SU-DHL-6 (cell line): ENCODE results near the gene MAPK10.

ENCODE experiments used
- H2AFZ ChIP-seq: fragments of 200-600 bp; sonication (generic); 2 replicates; pipeline ENCODE4 v1.6.1; 2014; ENCODE audit warnings: low read depth, mild to moderate bottlenecking, moderate library complexity, mixed read lengths, antibody characterized with exemption, low read length; ENCODE audit not compliant: severe bottlenecking
- H3F3A ChIP-seq: fragments of 200-600 bp; shearing (Covaris generic); 2 replicates; pipeline ENCODE4 v1.6.0; 2016; ENCODE audit warnings: antibody characterized with exemption, mild to moderate bottlenecking; ENCODE audit not compliant: insufficient read depth
- H3K27ac ChIP-seq: fragments of 200-600 bp; sonication (generic); 2 replicates; pipeline ENCODE4 v1.5.1; 2016; ENCODE audit warnings: low read depth, mild to moderate bottlenecking, low read length, moderate library complexity, mixed read lengths
- H3K27me3 ChIP-seq: fragments of 200-600 bp; sonication (generic), shearing (Covaris generic); 2 replicates; pipeline ENCODE4 v1.6.0; 2014; ENCODE audit warnings: mild to moderate bottlenecking, low read length
- H3K36me3 ChIP-seq: fragments of 200-600 bp; sonication (generic); 2 replicates; pipeline ENCODE4 v1.6.1; 2014; ENCODE audit warnings: mild to moderate bottlenecking, low read length, mixed read lengths
- H3K4me2 ChIP-seq: fragments of 300-600, 200-600 bp; shearing (Covaris generic), sonication (generic); 2 replicates; pipeline ENCODE4 v1.6.0; 2014; ENCODE audit warnings: low read length, low read depth, mild to moderate bottlenecking; ENCODE audit not compliant: poor library complexity, severe bottlenecking
- H3K4me3 ChIP-seq: fragments of 200-600 bp; sonication (generic); 2 replicates; pipeline ENCODE4 v1.5.1; 2014; ENCODE audit warnings: antibody characterized with exemption, low read length, mild to moderate bottlenecking, mixed read lengths; ENCODE audit not compliant: insufficient read depth, poor library complexity, severe bottlenecking
- H3K79me2 ChIP-seq: fragments of 200-600 bp; sonication (generic); 2 replicates; pipeline ENCODE4 v1.6.1; 2014; ENCODE audit warnings: mild to moderate bottlenecking, low read length, moderate library complexity; ENCODE audit not compliant: insufficient read depth
- H3K9ac ChIP-seq: fragments of 200-600 bp; sonication (generic); 2 replicates; pipeline ENCODE4 v1.7.0; 2014; ENCODE audit warnings: mild to moderate bottlenecking, low read length
- H3K9me2 ChIP-seq: fragments of 200-600 bp; sonication (generic); replicated peaks from 2 replicates; pipeline ENCODE4 v1.6.1; 2014; ENCODE audit warnings: low read length; ENCODE audit not compliant: insufficient read depth
- H3K9me3 ChIP-seq: fragments of 200-600 bp; sonication (generic); 2 replicates; pipeline ENCODE4 v1.6.1; 2014; ENCODE audit warnings: low read length, mixed read lengths; ENCODE audit not compliant: insufficient read depth
- H4K20me1 ChIP-seq: fragments of 200-600 bp; sonication (generic); 2 replicates; pipeline ENCODE4 v1.6.1; 2014; ENCODE audit warnings: low read depth, mild to moderate bottlenecking, antibody characterized with exemption, low read length, moderate library complexity, mixed read lengths
- EZH2phosphoT487 ChIP-seq: fragments of 200-600 bp; sonication (generic), shearing (Covaris generic); conservative IDR thresholded peaks from 2 replicates; pipeline ENCODE4 v1.6.1; 2018; ENCODE audit warnings: mild to moderate bottlenecking, antibody characterized with exemption, low read length, moderate library complexity, mixed read lengths
- TF ChIP-seq, protein P1 (sequence below): fragments of 200-600 bp; sonication (generic); IDR thresholded peaks from one replicate; pipeline ENCODE4 v1.5.1; 2017; ENCODE audit warnings: antibody characterized with exemption, mild to moderate bottlenecking, low read length, moderate library complexity; ENCODE audit not compliant: insufficient read depth, poor library complexity, severe bottlenecking

The MAPK10 gene

DNA sequence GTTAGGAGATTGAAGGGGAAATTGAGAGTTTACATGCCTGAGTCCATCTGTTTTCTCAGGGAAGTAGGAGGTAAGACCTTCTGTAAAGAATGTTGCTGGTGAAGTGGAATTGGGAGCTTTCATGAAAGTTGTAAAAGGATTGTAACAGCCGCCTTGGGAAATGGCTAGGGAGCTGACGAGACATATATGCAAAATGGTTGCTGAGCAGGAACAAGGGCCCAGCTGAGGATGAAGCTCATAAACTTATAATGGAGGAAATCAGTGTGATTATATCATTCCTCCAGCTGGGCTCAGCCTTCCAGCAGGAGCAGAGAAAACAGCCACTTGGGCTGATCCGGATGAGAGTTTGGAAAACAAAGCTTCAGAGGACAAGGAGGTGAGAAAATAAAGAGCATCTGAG, 208.7 kb downstream of the MAPK10 start:
- H3K9me3 ChIP-seq, result no peaks in the 10 kb centered on the region
- H3F3A ChIP-seq, result no peaks in the 10 kb centered on the region
- H3K9ac ChIP-seq, result no peak overlapping the region
- H3K9me2 ChIP-seq, result no peaks in the 10 kb centered on the region
- no peak for TF ChIP-seq EZH2phosphoT487
- TF ChIP-seq, protein P1, sequence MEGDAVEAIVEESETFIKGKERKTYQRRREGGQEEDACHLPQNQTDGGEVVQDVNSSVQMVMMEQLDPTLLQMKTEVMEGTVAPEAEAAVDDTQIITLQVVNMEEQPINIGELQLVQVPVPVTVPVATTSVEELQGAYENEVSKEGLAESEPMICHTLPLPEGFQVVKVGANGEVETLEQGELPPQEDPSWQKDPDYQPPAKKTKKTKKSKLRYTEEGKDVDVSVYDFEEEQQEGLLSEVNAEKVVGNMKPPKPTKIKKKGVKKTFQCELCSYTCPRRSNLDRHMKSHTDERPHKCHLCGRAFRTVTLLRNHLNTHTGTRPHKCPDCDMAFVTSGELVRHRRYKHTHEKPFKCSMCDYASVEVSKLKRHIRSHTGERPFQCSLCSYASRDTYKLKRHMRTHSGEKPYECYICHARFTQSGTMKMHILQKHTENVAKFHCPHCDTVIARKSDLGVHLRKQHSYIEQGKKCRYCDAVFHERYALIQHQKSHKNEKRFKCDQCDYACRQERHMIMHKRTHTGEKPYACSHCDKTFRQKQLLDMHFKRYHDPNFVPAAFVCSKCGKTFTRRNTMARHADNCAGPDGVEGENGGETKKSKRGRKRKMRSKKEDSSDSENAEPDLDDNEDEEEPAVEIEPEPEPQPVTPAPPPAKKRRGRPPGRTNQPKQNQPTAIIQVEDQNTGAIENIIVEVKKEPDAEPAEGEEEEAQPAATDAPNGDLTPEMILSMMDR, result no peak
- no peaks in the 10 kb centered on the region for H3K27me3 ChIP-seq
- H3K4me2 ChIP-seq, result no peak overlapping the region
- no peaks in the 10 kb centered on the region for H4K20me1 ChIP-seq
- H3K27ac ChIP-seq, result no peak overlapping the region
- H3K36me3 ChIP-seq, result no peaks in the 10 kb centered on the region
- no peak overlapping the region for H3K4me3 ChIP-seq
- H2AFZ ChIP-seq, result no peak overlapping the region
- H3K79me2 ChIP-seq, result no peaks in the 10 kb centered on the region

DNA sequence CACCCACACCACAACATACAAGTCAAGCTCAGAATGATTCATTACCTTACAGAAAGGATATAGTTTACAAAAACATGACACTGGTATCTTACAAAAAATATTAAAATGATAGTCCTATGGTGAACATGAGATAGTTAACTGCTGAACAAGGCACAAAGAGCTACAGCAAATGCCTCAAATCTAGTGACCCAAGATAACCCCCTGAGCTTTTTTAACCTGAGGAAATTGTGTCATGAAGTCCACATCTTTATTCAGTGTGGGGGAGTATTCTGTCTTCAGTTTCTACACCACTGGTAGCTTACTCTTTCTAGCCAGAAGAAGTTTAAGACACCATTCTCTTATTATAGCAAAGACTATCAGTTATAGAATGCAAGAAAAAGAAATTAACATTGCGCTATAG, 218.7 kb downstream of the MAPK10 start:
- H3K4me2 ChIP-seq, result no peak overlapping the region

DNA sequence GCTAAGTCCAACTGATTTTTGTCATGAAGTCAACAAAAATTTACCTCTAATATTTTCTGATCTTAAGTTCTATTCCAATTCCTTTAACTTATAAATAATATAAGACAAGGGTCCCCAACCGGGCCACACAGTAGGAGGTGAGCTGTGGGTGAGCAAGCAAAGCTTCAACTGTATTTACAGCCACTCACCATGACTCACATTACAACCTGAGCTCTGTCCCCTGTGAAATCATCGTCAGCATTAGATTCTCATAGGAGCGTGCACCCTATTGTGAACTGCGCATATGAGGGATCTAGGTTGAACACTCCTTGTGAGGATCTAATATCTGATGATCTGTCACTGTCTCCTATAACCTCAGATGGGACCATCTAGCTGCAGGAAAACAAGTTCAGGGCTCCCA, 227.4 kb downstream of the MAPK10 start:
- Histone ChIP-seq H3F3A (no peaks in the 10 kb centered on the region), H3K27me3 (no peaks in the 10 kb centered on the region), H3K9me3 (no peaks in the 10 kb centered on the region), H3K4me3 (no peak overlapping the region), H2AFZ (no peak overlapping the region), H3K9me2 (no peaks in the 10 kb centered on the region), H3K9ac (no peak overlapping the region), H3K79me2 (no peaks in the 10 kb centered on the region), H4K20me1 (no peaks in the 10 kb centered on the region), H3K27ac (no peak overlapping the region), H3K4me2 (no peak overlapping the region), H3K36me3 (no peaks in the 10 kb centered on the region)
- no peak for TF ChIP-seq EZH2phosphoT487
- TF ChIP-seq, protein P1, result no peak

More for the DNA sequence above, 218.7 kb downstream of the MAPK10 start:
- Histone ChIP-seq H3K9me3 (no peaks in the 10 kb centered on the region), H3K27ac (no peak overlapping the region), H3K9me2 (no peaks in the 10 kb centered on the region), H3K36me3 (no peaks in the 10 kb centered on the region), H2AFZ (no peak overlapping the region), H3F3A (no peaks in the 10 kb centered on the region), H3K27me3 (no peaks in the 10 kb centered on the region), H3K79me2 (no peaks in the 10 kb centered on the region), H4K20me1 (no peaks in the 10 kb centered on the region), H3K4me3 (no peak overlapping the region), H3K9ac (no peak overlapping the region)
- no peak for TF ChIP-seq EZH2phosphoT487
- TF ChIP-seq, protein P1, result no peak
